Epithelial cell of esophagus (primary cell): ENCODE results near the gene MAOA.

Experiments
- DNase-seq: peaks from one replicate; pipeline ENCODE4 v3.0.0; 2010; ENCODE audit warnings: low read depth
- H3K4me3 ChIP-seq: 2 replicates; pipeline ENCODE4 v1.5.1; 2011; ENCODE audit warnings: mild to moderate bottlenecking, low read length, control low read depth
- CTCF ChIP-seq: IDR thresholded peaks from 2 replicates; pipeline ENCODE4 v1.5.1; 2011; ENCODE audit warnings: low read depth, mild to moderate bottlenecking, low read length, control low read depth, inconsistent platforms; ENCODE audit not compliant: insufficient read depth; ENCODE audit errors: missing control alignments

MAOA gene

GRCh38 chrX:43747476-43747875 lies 91.4 kb downstream of the MAOA start:
- TF ChIP-seq CTCF, result no peak
- no peak overlapping the region for H3K4me3 ChIP-seq
- no peak for DNase-seq

- no peak overlapping the region for H3K4me3 ChIP-seq
- DNase-seq, result peak; percentile 61
- TF ChIP-seq CTCF, result peak; percentile 44
Observed at GRCh38 chrX:43750248-43750676, 94.2 kb downstream of the MAOA start.

GRCh38 chrX:43753637-43754036 lies 97.5 kb downstream of the MAOA start:
- no peak for TF ChIP-seq CTCF
- DNase-seq, result no peak

GRCh38 chrX:43756076-43756475 lies 100.0 kb downstream of the MAOA start:
- TF ChIP-seq CTCF, result no peak
- no peak for DNase-seq
- H3K4me3 ChIP-seq, result no peak overlapping the region

More at GRCh38 chrX:43753637-43754036, 97.5 kb downstream of the MAOA start:
- H3K4me3 ChIP-seq, result no peak overlapping the region

- H3K4me3 ChIP-seq, result no peak overlapping the region
- no peak for DNase-seq
- no peak for TF ChIP-seq CTCF
Observed at GRCh38 chrX:43758044-43758443, 101.9 kb downstream of the MAOA start.

GRCh38 chrX:43785930-43786591 lies 130.0 kb downstream of the MAOA start:
- no peak for TF ChIP-seq CTCF
- DNase-seq, result no peak
- H3K4me3 ChIP-seq, result no peak overlapping the region
